PC-9 (cell line): Measurements from ENCODE around the gene DUSP16. TPM values are rescaled to one million over a fixed set of nuclear protein-coding genes. Genes with fewer than 3 reads are reported as not detected.
"Not testable (repeated sequence)": the region's sequence is repeated elsewhere in the genome, so short reads cannot be mapped to it uniquely, and the experiment has no call there.

Experiments used
- BruUV-seq: library from RNA; stranded (reverse); fragments of 400-500 nt; replicated peaks from 2 replicates; lab custom pipeline; 2021; lab: Mats Ljungman, UMichigan
- CTCF ChIA-PET: fragments of 300-600 bp; sonication (Branson Sonifier 250); formaldehyde crosslinking; loops from one replicate; lab custom pipeline; 2022; ENCODE audit warnings: antibody characterized with exemption; lab: Charles Lee
- POLR2A ChIA-PET: fragments of 300-600 bp; sonication (Branson Sonifier 250); formaldehyde crosslinking; loops from one replicate; lab custom pipeline; 2022; ENCODE audit warnings: antibody characterized with exemption; ENCODE audit not compliant: unreplicated experiment; lab: Charles Lee
- DNase-seq, 2 experiments: peaks; one replicate each; pipeline versions ENCODE4 v3.0.0 to v3.0.0-alpha.2; 2015 to 2022; ENCODE audit warnings: mixed read lengths in 1 of 2
- H2AFZ ChIP-seq: fragments of 200-600 bp; sonication (generic); 2 replicates; pipeline ENCODE4 v1.8.1; 2017; ENCODE audit warnings: antibody characterized with exemption
- H3F3A ChIP-seq: fragments of 200-600 bp; sonication (generic); 2 replicates; pipeline ENCODE4 v1.8.1; 2017; ENCODE audit warnings: antibody characterized with exemption, mild to moderate bottlenecking, low read depth; ENCODE audit not compliant: insufficient read depth
- H3K27ac ChIP-seq: fragments of 200-600 bp; sonication (generic); 2 replicates; pipeline ENCODE4 v1.6.1; 2016; ENCODE audit warnings: mixed run types
- H3K27me3 ChIP-seq: fragments of 200-600 bp; sonication (generic); 2 replicates; pipeline ENCODE4 v1.6.1; 2016; ENCODE audit warnings: low read depth, mixed run types; ENCODE audit not compliant: insufficient read depth
- H3K36me3 ChIP-seq: fragments of 200-600 bp; sonication (generic); 2 replicates; pipeline ENCODE4 v1.6.1; 2016; ENCODE audit warnings: low read depth, mixed run types
- H3K4me1 ChIP-seq: fragments of 200-600 bp; sonication (generic); replicated peaks from 2 replicates; pipeline ENCODE4 v1.6.1; 2016; ENCODE audit warnings: mixed run types; ENCODE audit not compliant: insufficient read depth
- H3K4me2 ChIP-seq: fragments of 200-600 bp; sonication (generic); 2 replicates; pipeline ENCODE4 v1.6.1; 2017; ENCODE audit warnings: mixed run types
- H3K4me3 ChIP-seq: fragments of 200-600 bp; sonication (generic); 2 replicates; pipeline ENCODE4 v1.6.1; 2016; ENCODE audit warnings: mixed run types
- H3K79me2 ChIP-seq: fragments of 200-600 bp; sonication (generic); 2 replicates; pipeline ENCODE4 v1.6.1; 2017; ENCODE audit warnings: low read depth, mixed run types
- H3K9me2 ChIP-seq: fragments of 200-600 bp; sonication (generic); 2 replicates; pipeline ENCODE4 v1.8.1; 2017; ENCODE audit warnings: mild to moderate bottlenecking; ENCODE audit not compliant: insufficient read depth
- H3K9me3 ChIP-seq: fragments of 200-600 bp; sonication (generic); 2 replicates; pipeline ENCODE4 v1.8.1; 2016; ENCODE audit warnings: low read depth; ENCODE audit not compliant: insufficient read depth
- H4K20me1 ChIP-seq: fragments of 200-600 bp; sonication (generic); 2 replicates; pipeline ENCODE4 v1.8.1; 2017; ENCODE audit not compliant: insufficient read depth
- CTCF ChIP-seq: fragments of 200-600 bp; sonication (generic); conservative IDR thresholded peaks from 2 replicates; pipeline ENCODE4 v1.6.1; 2017; ENCODE audit warnings: mixed run types, antibody characterized with exemption, mild to moderate bottlenecking, moderate library complexity
- EZH2 ChIP-seq: fragments of 200-600 bp; sonication (generic); IDR thresholded peaks from 2 replicates; pipeline ENCODE4 v1.8.0; 2017; ENCODE audit warnings: antibody characterized with exemption, low read depth
- intact Hi-C: fragments of 100-400 bp; cut with micrococcal nuclease; formaldehyde crosslinking; loops from one replicate; pipeline ENCODE4 v1.10.0; 2022; ENCODE audit not compliant: unreplicated experiment
- total RNA-seq: library from RNA; stranded (reverse); gene quantifications from 2 replicates; pipeline ENCODE4 v1.2.3, GENCODE V29; 2021

The DUSP16 gene
- total RNA-seq, 1 experiment from 2014 or later = 24.8 TPM

GRCh38 chr12:12592930-12593329 is 30.3 kb upstream of the DUSP16 start:
- ChIA-PET POLR2A (interaction anchor here (0.5 to 0.7 kb wide), 5 partner anchors 17 to 1978 kb away, joined by 3 to 17 read pairs (median 4); no protein-coding TSS in a partner anchor), CTCF (interaction anchor here (0.6 to 1.7 kb wide), 2 partner anchors 14 to 36 kb away, joined by 3 to 4 read pairs; no protein-coding TSS in a partner anchor)
- Histone ChIP-seq H3K9me3 (no peaks in the 10 kb centered on the region), H3K4me2 (no peak overlapping the region), H3K27me3 (no peaks in the 10 kb centered on the region), H3F3A (peaks cover 7% of the 10 kb centered on the region; the same call in 1 of the 2 replicates), H3K36me3 (no peaks in the 10 kb centered on the region), H4K20me1 (no peaks in the 10 kb centered on the region), H3K4me3 (no peak overlapping the region), H3K9me2 (no peaks in the 10 kb centered on the region), H2AFZ (no peak overlapping the region), H3K27ac (peak overlapping the region; percentile 33; the same call in 1 of the 2 replicates), H3K79me2 (no peaks in the 10 kb centered on the region), H3K4me1 (peaks cover 28% of the 10 kb centered on the region)
- intact Hi-C loops = no loop called here
- no TSS peak for BruUV-seq
- no peak for TF ChIP-seq EZH2
- TF ChIP-seq CTCF = no peak
- DNase-seq = peak; percentile 40 to 73

GRCh38 chr12:12590961-12591360 is 28.3 kb upstream of the DUSP16 start:
- H3K9me2 ChIP-seq = no peaks in the 10 kb centered on the region
- peaks cover 48% of the 10 kb centered on the region for H3K4me1 ChIP-seq
- H3K9me3 ChIP-seq = no peaks in the 10 kb centered on the region
- H3K27me3 ChIP-seq = no peaks in the 10 kb centered on the region
- peaks cover 23% of the 10 kb centered on the region; the same call in 1 of the 2 replicates for H3F3A ChIP-seq
- no peak overlapping the region for H3K4me2 ChIP-seq
- POLR2A ChIA-PET = no interaction called here
- no peak overlapping the region for H3K4me3 ChIP-seq
- no peak overlapping the region for H3K27ac ChIP-seq
- no peaks in the 10 kb centered on the region for H4K20me1 ChIP-seq
- CTCF ChIA-PET = interaction anchor here (1.1 kb wide), 1 partner anchor 146 kb away, joined by 3 read pairs; no protein-coding TSS in a partner anchor
- H2AFZ ChIP-seq = no peak overlapping the region
- TF ChIP-seq EZH2 = no peak
- TF ChIP-seq CTCF = no peak
- BruUV-seq = no TSS peak
- intact Hi-C loops = no loop called here
- no peaks in the 10 kb centered on the region for H3K36me3 ChIP-seq
- H3K79me2 ChIP-seq = no peaks in the 10 kb centered on the region
- DNase-seq = peak in 1 of 2 experiments; percentile 55

GRCh38 chr12:12588436-12588835 is 25.8 kb upstream of the DUSP16 start:
- POLR2A ChIA-PET, BruUV-seq, DNase-seq, H3K27me3 ChIP-seq, H3K9me3 ChIP-seq, H2AFZ ChIP-seq, H3K36me3 ChIP-seq, H3K79me2 ChIP-seq, H3K9me2 ChIP-seq, H3K4me3 ChIP-seq, H4K20me1 ChIP-seq, intact Hi-C loops: not testable (repeated sequence)
- Histone ChIP-seq H3K27ac (peak overlapping the region; percentile 56), H3F3A (peaks cover 33% of the 10 kb centered on the region), H3K4me2 (peak overlapping the region; percentile 49), H3K4me1 (peaks cover 71% of the 10 kb centered on the region)
- CTCF ChIA-PET = interaction anchor here (0.6 to 1.0 kb wide), 3 partner anchors 24 to 921 kb away, joined by 4 to 12 read pairs (median 10); no protein-coding TSS in a partner anchor
